Measurements from ENCODE around the gene TRIM67.

The TRIM67 gene

DNA sequence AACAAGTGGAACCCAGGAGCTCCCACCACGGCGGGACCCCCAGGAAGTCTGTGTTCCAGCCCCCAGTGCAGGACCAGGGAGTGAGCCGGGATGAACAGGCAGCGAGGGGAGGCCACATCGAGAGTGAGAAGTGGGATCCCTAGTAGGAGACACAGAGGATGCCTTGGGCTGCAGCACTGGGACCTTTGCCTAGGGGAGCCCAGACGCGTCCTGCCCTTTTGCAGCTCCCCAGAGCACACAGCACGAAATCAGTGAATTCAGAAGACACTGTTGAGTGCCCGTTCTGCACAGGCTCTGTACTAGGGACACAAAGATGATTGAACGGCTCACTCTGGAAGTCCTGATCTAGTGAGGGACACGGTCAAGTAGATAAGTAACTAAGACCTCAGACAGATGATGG is 23.5 kb downstream of the TRIM67 start:
- DNase-seq: no peak

DNA sequence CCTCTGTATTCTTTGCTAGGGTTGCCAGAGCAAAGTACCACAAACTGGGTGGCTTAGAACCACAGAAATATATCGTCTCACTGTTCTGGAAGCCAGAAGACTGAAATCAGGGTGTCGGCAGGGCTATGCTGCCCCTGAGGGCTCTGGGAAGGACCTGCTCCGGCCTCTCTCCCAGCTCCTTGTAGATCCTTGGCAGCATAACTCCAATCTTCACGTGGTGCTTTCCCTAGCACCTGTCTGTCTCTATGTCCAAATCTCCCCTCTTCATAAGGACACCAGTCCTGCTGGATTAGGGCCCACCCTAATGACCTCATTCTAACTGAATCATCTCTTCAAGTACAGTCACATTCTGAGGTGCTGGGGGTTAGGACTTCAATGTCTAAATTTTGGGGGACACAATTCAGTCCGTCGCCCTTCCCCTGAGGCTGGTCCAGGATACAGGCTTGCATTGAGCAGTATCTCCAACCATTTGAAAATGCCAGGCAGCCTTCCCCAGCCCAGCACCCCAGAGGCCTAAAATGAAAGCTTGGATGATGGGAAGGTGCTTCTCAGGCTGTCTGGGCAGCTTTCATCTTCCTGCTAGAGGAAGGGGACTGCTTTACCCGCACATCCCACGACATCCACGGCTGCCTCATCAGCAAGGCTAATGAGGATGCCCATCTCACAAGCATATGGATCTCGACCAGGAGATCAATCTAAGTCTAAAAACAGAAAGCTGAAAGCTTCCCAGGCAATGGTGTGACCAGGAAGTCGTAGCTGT is 24.7 kb downstream of the TRIM67 start:
- no peak for DNase-seq

DNA sequence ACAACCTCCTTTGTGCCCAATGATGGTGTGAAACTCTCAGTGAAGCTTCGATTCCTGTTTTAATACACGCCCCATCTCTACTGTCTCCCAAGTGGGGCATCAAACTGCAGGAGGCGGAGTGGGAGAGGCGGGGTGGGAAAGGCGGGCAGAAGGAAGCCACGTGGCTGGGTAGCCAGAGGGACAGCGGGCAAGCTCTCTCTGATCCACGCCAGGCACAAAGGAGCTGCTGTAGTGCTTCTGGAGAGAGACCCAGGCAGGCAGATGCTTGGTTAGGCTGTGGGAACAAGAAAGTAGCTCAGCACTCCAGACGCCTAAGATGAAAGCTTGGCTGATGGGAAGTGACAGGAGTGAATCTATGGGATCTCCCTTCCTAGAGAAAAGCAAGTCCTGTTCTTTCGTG is 25.7 kb downstream of the TRIM67 start:
- no peak for DNase-seq

DNA sequence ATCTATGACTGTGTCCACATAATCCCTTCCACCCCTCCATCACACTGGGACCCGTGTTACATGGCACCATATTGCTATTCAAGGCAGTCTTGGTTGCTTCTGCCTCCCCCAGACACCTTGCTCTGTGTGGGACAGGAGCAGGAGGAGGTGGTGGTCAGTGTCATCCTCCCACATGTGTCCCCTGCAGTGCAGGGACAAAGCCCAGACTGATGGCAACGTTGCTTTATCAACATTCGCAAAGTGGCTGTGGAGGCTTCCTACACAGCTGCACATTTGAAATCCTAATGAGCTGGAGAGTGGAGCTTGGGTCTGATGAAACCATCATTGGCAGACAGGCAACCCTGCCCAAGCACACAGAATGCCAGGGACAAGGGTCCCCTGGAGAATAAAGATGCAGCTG is 26.2 kb downstream of the TRIM67 start:
- no peak for DNase-seq

DNA sequence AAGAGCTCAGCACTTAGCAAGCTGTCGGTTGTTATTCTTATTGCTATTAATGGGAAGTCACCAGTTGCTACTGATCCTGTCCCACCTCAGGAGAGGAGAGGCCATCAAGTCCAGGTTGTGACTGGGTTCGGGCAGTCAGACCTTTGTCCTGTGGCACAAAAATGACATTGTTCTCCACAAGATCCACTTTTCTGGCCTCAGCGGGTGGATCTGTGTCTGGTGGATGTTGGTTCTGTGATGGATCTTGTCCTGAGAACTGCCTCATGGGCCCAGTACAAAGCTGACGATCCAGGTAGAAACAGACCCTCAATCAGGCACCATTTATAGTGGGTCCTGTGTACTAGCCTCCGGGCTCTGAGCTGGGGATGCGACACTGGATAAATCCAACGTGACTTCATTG is 26.9 kb downstream of the TRIM67 start:
- no peak for DNase-seq

DNA sequence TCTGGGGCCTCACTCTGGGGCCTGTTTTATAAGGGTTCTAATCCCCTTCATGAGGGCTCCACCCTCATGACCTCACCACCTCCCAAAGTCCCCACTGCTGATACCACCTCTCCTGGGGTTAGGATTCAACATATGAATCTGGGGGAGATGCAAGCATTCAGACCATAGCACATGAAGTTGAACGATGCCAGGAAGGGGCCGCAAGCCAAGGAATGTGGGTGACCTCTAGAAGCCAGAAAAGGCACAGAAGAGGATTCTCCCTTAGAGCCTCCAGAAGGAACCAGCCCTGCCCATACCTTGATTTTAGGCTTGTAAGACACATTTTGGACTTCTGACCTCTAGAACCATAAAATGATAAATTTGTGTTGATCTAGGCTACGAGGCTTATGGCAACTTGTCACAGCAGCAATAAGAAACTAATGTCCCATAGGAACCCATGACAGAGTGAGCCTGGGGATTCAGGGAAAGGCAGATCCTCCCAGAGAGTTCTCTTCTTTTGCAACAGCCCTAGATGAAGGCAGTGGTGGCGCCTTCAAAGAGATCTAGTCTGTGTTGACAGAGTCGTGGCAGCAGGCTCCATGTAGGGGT is 27.9 kb downstream of the TRIM67 start:
- no peak for DNase-seq

DNA sequence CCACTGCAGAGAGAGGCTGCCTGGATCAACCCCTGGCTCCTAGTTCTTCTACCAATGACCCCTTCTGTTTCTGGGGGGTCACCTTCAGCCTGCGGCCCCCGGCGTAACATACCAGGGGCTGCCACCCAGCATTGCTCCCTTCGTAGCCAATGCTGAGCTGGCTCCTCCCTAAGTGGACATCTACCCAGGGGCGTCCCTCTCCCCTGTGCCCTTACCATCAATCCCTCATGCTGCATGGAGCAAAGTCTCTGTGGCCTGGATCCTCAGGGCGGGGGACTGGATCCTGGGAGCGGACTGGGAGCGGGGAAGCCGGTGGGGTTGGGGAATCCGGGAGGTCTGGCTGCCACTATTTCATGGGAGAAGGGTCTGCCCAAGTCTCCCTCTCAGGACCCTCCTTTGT is 28.6 kb downstream of the TRIM67 start:
- DNase-seq: no peak

DNA sequence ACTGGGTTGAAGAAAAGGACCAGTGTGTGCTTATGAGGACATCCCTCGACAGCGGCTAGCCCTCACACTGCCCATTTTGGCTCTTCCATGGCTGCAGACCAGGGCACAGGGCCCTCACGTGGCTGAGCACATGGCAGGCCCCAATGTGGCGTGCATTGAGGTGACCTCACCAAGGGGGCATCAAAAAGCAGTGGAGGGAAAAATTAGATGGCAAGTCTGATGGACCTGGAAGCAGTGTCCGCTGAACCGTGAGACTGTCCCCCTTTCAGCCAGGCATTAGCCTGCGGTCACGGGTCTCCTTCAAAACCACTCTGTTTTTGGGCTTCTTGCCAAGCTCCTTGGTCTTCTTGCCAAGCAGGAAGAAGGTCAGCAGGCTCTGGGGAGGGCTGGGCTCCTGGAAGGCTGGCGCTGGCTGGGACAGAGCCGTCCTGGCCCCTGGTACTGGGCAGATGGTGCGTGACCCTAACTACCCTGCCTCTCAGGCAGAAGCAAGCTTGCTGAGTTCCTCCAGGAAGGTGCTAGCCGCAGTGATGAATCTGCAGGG is 30.8 kb downstream of the TRIM67 start:
- DNase-seq: no peak

DNA sequence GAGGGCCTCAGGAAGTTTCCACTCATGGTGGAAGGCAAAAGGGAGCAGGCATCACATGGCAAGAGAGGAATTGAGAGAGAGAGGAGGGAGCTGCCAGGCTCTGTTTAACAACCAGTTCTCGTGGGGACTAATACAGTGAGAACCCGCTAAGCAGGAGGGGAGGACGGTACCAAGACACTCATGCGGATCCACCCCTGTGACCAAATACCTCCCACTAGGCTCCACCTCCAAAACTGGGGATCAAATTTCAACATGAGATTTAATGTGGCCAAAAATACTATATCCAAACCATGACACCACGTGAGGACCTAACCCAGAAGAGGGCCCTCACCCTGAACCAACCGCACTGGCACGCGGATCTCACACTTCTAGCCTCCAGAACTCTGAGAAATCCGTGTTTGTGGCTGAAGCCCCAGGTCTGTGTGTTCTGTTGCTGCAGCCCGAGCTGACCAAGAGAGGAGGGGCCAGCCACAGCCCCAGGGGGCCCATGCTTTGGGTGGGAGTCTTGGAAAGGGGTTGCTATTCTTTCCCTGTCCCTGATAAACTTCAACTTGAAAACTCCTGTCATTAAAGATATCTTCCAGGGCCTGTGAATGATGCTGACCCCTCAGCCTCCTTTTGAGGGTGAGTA is 32.0 kb downstream of the TRIM67 start:
- DNase-seq: no peak

DNA sequence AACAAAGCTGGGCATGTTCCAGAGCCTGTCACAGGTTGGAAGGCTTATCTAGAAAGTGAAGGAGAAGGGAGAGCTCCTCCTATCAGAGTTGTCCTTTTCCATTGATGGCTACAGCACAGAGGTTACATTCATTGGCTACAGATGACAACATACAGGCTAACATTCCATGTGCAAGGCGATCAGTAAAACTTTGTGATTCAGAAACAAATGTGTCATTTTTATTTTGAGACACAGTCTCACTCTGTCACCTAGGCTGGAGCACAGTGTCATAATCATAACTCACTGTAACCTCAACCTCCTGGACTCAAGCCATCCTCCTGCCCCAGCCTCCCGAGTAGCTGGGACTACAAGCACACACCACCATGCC is 32.6 kb downstream of the TRIM67 start:
- DNase-seq: no peak

DNA sequence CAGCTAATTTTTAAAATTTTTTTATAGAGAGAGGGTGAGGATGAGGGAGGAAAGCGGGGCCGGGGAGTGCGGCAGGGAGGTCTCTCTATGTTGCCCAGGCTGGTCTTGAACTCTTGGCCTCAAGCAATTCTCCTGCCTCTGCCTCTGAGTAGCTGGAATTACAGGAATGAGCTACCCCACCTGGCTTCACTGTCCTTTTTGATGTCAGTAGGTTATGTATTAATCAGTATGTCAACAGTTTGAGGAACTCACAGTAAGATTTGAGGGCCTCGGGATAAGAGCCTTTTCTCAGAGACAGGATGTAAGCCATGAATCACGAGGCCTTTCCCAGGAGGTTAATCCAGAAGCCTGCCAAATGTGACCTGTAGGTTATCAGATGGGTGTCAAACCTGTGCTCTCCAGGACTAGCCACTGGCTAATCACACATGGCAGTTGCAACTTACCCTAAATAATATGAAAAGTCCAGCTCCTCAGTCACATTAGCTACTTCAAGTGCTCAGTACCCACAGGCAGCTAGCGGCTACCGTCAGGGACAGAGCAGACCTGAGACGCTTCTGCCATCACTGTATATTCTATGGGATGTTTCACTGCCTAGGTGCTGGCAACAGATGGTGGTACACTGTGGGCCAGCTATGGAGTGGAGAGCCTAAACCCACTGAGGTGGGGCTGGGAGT is 33.1 kb downstream of the TRIM67 start:
- DNase-seq: no peak

DNA sequence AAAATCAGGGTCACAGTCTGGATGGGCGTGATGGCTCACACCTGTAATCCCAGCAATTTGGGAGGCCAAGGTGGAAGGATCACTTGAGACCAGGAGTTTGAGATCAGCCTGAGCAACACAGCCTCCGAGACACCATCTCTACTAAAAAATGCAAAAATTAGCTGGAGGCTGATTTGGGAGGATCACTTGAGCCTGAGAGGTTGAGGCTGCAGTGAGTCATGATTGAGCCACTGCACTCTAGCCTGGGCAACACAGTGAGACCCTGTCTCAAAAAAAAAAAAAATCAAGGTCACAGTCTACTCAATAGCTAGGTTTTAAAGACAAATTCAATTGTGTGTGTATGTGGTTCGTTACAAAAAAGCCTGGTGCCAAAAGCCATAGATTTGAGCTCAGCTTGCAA is 34.4 kb downstream of the TRIM67 start:
- no peak for DNase-seq

DNA sequence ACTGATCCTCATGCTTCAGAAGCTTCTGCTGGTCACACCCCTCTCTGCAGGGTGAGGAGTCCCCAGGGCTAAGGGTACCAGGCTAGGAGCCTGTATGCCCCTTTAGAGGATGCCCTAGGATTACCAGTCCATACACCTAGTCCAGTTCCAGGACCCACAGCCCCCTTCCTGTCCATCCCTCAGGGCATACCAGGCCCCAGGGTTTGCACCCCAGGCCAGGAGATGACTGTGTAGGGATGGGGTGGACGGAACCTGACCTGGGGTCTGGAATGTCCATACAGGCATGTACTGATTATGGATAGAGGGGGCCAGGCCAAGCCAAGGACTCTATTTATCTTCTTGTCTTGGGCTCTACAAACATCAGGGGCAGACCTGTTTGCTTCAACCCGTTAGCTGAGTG is 34.9 kb downstream of the TRIM67 start:
- no peak for DNase-seq

DNA sequence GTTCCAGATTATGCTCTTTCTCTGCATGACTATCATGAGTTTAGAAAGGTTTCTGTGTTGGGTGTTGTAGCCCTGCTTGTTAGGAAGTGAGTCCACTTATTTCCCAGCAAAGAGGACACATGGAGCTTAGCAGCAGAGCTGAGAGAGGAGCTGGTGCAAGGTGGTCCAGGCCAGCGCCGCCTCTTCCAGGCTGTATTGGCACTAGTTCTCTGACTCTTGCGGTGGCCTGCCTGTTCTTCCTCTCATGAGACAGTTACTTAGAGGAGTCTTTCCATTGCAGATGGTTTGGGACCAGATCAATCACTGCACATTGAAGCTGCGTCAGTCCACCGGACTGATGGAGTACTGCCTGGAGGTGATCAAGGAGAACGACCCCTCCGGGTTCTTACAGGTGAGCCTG is 38.0 kb downstream of the TRIM67 start:
- DNase-seq: no peak

DNA sequence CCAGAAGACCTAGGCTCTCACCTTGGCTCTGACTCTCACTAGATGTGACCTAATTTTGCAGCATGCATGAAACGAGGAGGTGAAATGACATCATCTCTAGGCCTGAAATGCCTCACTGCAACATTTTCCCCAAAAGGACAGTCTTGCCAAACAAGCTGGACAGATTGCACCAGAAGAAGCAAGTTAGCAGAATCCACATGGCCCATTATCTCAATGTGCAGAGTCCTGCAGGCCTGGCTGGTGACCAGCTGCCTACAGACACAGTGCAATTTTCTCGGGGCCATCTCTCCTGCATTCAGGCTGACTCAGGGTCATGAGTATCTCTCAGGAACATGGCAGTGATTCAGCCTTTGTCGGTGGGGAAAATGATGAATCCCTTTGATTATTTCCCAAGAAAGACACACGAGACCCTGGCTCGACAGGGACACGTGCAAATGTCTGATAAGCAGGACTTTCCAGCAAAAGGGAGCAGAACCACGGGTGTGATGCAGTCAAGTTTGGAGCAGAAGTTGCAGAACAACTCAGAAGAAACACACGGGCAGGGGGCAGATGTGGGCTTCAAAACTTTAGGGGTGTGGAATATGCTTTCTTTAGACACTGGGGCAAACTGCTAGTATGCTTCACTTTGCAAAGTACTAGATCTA is 38.7 kb downstream of the TRIM67 start:
- no peak for DNase-seq

DNA sequence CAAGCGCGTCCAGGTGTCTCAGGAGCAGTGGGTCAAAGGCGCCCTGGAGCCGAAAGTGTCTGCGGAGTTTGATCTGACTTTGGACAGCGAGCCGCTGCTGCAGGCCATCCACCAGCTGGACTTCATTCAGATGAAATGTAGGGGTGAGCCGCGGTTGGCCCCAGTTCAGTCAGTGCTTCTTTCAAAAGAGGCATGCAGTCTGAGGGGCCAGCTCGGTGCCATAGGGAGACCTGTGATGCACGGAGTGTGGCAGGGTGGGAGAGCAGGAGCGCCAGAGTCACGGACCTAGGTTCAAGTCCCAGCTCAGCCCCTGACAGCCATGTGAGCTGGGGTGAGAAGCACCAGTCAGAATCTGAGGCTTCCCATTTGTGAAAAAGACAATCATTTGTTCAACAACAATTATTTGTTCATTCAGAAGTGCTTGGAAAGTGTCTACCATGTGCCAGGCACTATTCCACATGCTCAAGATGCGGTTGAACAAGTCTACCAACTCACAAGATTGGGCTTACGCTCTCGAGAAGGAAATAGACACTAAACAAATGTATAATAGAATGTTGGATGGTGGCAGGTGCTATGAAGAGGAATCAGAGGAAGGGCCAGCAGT is 39.6 kb downstream of the TRIM67 start:
- DNase-seq: no peak

DNA sequence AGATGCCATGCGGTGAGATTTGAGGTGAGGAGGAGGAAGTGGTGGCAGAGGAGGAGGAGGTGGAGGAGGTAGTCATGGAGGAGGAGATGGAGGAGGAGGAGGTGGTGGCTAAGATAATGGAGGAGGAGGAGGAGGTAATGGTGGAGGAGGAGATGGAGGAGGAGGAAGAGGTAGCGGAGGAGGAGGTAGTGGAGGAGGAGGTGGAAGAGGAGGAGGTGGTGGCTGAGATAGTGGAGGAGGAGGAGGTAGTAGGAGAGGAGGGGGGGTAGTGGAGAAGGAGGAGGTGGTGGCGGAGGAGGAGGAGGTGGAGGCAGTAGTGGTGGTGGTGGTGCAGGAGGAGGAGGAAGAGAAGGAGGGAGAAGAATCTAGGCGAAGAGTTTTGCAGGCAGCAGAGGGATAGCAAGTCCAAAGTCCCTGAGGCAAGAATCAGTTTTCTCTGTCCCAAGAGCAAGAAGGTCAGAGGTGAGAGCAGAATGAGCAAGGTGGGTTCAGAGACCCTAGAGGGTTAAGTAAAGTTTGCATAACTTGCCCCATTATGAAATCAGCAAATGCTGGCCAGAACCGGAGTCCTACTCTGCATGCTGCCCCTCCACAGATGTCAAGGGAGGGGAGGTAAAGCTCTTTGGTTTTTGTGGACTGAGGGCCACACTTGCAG is 40.2 kb downstream of the TRIM67 start:
- peak; percentile 34 to 50 for DNase-seq

DNA sequence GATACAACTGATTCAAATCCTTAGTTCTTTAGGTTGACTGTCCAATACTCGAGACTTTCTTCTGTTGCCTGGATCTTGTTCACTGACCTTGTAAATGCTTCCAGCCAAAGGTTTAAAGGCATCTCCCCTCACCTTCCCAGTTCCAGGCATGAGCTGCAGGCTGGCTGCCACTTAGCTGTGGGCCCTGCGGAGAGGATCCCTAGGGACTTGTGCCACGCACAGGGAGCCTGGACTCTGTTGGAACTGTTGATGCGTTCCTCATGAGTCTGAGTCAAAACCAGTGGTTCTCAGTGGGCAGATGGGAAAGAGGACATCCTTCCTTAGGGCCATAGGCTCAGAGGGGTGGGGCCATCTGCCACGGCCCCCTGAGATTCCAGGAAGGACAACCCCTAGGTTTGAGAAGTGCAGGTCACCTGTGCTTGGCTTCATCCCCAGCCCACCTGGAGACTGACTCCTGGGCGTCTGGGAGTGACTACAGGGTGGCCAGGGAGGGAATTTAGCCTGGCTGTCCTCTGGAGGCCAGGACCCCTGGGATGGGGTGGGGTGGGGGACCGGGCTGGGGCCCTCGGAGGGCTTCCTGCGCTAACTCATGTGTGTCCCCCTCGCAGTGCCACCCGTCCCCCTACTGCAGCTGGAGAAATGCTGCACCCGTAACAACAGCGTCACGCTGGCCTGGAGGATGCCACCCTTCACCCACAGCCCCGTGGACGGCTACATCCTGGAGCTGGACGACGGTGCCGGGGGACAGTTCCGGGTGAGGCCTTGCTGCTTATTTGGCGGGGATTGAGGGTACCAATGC is 41.6 kb downstream of the TRIM67 start:
- DNase-seq: no peak

DNA sequence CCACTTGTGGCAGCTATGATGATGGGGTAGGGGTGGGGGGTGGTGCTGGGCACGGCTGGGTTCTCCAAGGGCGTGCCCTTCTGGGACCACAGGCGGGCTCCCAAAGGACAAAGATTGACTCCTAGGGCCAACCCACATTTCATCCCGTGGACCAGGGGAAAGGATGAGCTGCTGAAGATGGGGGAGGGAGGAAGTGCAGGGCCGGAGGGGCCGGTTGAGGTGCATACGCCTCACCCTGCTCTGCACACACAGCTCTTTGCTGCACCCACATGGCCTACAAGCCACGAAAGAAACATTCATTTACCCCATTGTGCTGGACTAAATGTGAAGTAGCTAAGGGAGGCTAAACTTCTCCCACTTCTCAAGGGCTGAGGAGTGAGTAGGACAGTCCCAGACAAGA is 45.0 kb downstream of the TRIM67 start:
- no peak for DNase-seq

DNA sequence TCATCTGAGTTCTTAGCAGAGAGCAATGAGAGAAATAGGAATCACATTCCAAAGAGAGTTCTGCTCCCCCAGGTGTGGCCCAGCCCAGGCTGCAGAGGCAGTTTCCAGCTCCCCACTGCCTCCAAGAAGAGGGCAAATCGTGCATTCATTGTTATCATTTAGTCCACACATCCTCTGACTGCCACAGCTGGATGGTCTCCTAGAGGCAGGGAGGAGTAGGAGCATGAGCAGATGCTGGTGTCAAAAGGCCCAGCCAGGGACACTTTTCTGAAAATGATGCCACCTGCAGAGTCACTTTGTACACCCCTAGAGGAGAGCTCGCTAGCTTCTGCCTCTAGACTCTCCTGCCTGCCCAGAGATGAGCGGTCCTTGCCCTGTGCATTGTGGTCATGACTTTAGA is 45.6 kb downstream of the TRIM67 start:
- no peak for DNase-seq

DNA sequence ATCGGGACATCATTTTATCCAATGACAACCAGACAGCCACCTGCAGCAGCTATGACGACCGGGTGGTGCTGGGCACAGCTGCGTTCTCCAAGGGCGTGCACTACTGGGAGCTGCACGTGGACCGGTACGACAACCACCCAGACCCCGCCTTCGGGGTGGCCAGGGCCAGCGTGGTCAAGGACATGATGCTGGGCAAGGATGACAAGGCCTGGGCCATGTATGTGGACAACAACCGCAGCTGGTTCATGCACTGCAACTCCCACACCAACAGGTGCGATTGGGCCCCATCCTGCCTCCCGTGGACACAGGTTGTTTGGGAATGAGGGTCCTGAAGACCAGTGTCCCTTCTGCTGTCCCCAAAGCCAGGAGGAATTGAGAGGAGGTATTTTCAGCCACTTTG is 47.1 kb downstream of the TRIM67 start:
- no peak for DNase-seq

All from AML-193 (cell line).